H9 (cell line): ENCODE measurements around the gene TSPOAP1. TPM values are rescaled to one million over a fixed set of nuclear protein-coding genes. Genes with fewer than 3 reads are reported as not detected.

Experiments used
- DNase-seq: peaks from one replicate; pipeline ENCODE4 v3.0.0-alpha.2; 2017
- H2AFZ ChIP-seq: one replicate; pipeline ENCODE4 v1.6.1; 2013; ENCODE audit warnings: mild to moderate bottlenecking, low read length, control low read depth, moderate library complexity
- H2AK5ac ChIP-seq: 2 replicates; pipeline ENCODE4 v1.6.1; 2013; ENCODE audit warnings: low read length, control low read depth, mixed read lengths; ENCODE audit not compliant: insufficient read length
- H2BK120ac ChIP-seq: one replicate; pipeline ENCODE4 v1.6.1; 2013; ENCODE audit warnings: low read depth, mild to moderate bottlenecking, low read length, control low read depth, inconsistent platforms; ENCODE audit not compliant: poor library complexity, severe bottlenecking
- H2BK12ac ChIP-seq: 2 replicates; pipeline ENCODE4 v1.6.1; 2013; ENCODE audit warnings: low read length, control low read depth, mixed read lengths, low read depth; ENCODE audit not compliant: insufficient read length
- H2BK15ac ChIP-seq: 2 replicates; pipeline ENCODE4 v1.6.1; 2013; ENCODE audit warnings: low read depth, low read length, control low read depth
- H2BK20ac ChIP-seq: one replicate; pipeline ENCODE4 v1.6.1; 2013; ENCODE audit warnings: low read depth, mild to moderate bottlenecking, low read length, control low read depth, inconsistent platforms; ENCODE audit not compliant: poor library complexity, severe bottlenecking
- H2BK5ac ChIP-seq: 2 replicates; pipeline ENCODE4 v1.6.1; 2013; ENCODE audit warnings: low read length, control low read depth, mixed read lengths; ENCODE audit not compliant: insufficient read length
- H3K14ac ChIP-seq: 2 replicates; pipeline ENCODE4 v1.6.1; 2013; ENCODE audit warnings: low read length, control low read depth; ENCODE audit not compliant: insufficient read depth
- H3K18ac ChIP-seq: 2 replicates; pipeline ENCODE4 v1.6.1; 2013; ENCODE audit warnings: low read depth, mild to moderate bottlenecking, mixed read lengths, low read length, control low read depth; ENCODE audit not compliant: insufficient read length
- H3K23ac ChIP-seq: 2 replicates; pipeline ENCODE4 v1.6.1; 2013; ENCODE audit warnings: low read length, control low read depth, mixed read lengths, low read depth; ENCODE audit not compliant: insufficient read length
- H3K23me2 ChIP-seq: 2 replicates; pipeline ENCODE4 v1.6.1; 2013; ENCODE audit warnings: low read depth, mild to moderate bottlenecking, mixed read lengths, low read length, control low read depth; ENCODE audit not compliant: insufficient read length, poor library complexity, severe bottlenecking
- H3K27ac ChIP-seq: 2 replicates; pipeline ENCODE4 v1.5.1; 2013; ENCODE audit warnings: low read length, control low read depth, mixed read lengths, low read depth; ENCODE audit not compliant: insufficient read length
- H3K27me3 ChIP-seq: 2 replicates; pipeline ENCODE4 v1.6.1; 2013; ENCODE audit warnings: low read length, control low read depth, inconsistent platforms; ENCODE audit not compliant: insufficient read depth
- H3K4ac ChIP-seq: 2 replicates; pipeline ENCODE4 v1.6.1; 2013; ENCODE audit warnings: low read depth, mild to moderate bottlenecking, control low read depth, inconsistent platforms, low read length, moderate library complexity
- H3K4me1 ChIP-seq: 2 replicates; pipeline ENCODE4 v1.6.1; 2013; ENCODE audit warnings: low read length, control low read depth, inconsistent platforms; ENCODE audit not compliant: insufficient read depth
- H3K4me2 ChIP-seq: 2 replicates; pipeline ENCODE4 v1.6.1; 2013; ENCODE audit warnings: low read length, control low read depth, mixed read lengths; ENCODE audit not compliant: insufficient read length, insufficient read depth
- H3K56ac ChIP-seq: 2 replicates; pipeline ENCODE4 v1.6.1; 2013; ENCODE audit warnings: low read depth, mild to moderate bottlenecking, mixed read lengths, low read length, control low read depth; ENCODE audit not compliant: insufficient read length
- H3K79me1 ChIP-seq: 2 replicates; pipeline ENCODE4 v1.6.1; 2013; ENCODE audit warnings: low read depth, mild to moderate bottlenecking, moderate library complexity, low read length, control low read depth, inconsistent platforms; ENCODE audit not compliant: insufficient read depth, poor library complexity, severe bottlenecking
- H3K79me2 ChIP-seq: 2 replicates; pipeline ENCODE4 v1.6.1; 2013; ENCODE audit warnings: low read length, control low read depth, inconsistent platforms; ENCODE audit not compliant: insufficient read depth
- H3K9ac ChIP-seq: 2 replicates; pipeline ENCODE4 v1.6.1; 2013; ENCODE audit warnings: low read length, control low read depth, mixed read lengths; ENCODE audit not compliant: insufficient read length; ENCODE audit errors: extremely low read depth
- H3K9me3 ChIP-seq: one replicate; pipeline ENCODE4 v1.6.1; 2013; ENCODE audit warnings: low read depth, low read length, inconsistent platforms; ENCODE audit not compliant: control insufficient read depth
- H3T11ph ChIP-seq: one replicate; pipeline ENCODE4 v1.6.1; 2013; ENCODE audit warnings: mild to moderate bottlenecking, low read length, control low read depth, inconsistent platforms
- H4K20me1 ChIP-seq: one replicate; pipeline ENCODE4 v1.6.1; 2013; ENCODE audit not compliant: control insufficient read depth, insufficient read length, insufficient read depth
- H4K5ac ChIP-seq: 2 replicates; pipeline ENCODE4 v1.6.1; 2013; ENCODE audit warnings: low read depth, mild to moderate bottlenecking, mixed read lengths, low read length, control low read depth; ENCODE audit not compliant: insufficient read length
- H4K8ac ChIP-seq: replicated peaks from 2 replicates; pipeline ENCODE4 v1.6.1; 2013; ENCODE audit warnings: low read length, control low read depth, mixed read lengths, low read depth; ENCODE audit not compliant: insufficient read length
- H4K91ac ChIP-seq: 2 replicates; pipeline ENCODE4 v1.6.1; 2013; ENCODE audit warnings: low read depth, mild to moderate bottlenecking, moderate library complexity, mixed read lengths, low read length, control low read depth; ENCODE audit not compliant: insufficient read length
- H3K27ac Mint-ChIP-seq, 3 experiments: 2 replicates in 2 of 3; 3 replicates in 1 of 3; pipeline ENCODE4 v1.8.0; 2020 to 2021; ENCODE audit warnings: mixed read lengths in 3 of 3, mild to moderate bottlenecking in 1 of 3, moderate library complexity in 1 of 3
- H3K27me3 Mint-ChIP-seq: 2 replicates; pipeline ENCODE4 v1.8.0; 2021; ENCODE audit warnings: low read depth, mild to moderate bottlenecking, moderate library complexity, mixed read lengths
- H3K36me3 Mint-ChIP-seq, 3 experiments: 2 replicates in 2 of 3; 3 replicates in 1 of 3; pipeline ENCODE4 v1.8.0; 2020 to 2021; ENCODE audit warnings: low read depth in 3 of 3, mixed read lengths in 3 of 3; ENCODE audit not compliant: insufficient read depth in 1 of 3
- H3K4me1 Mint-ChIP-seq, 2 experiments: 2 replicates each; pipeline ENCODE4 v1.8.0; 2020; ENCODE audit warnings: mixed read lengths in 2 of 2
- H3K4me3 Mint-ChIP-seq, 2 experiments: 2 replicates in 1 of 2; 3 replicates in 1 of 2; pipeline ENCODE4 v1.8.0; 2020 to 2021; ENCODE audit warnings: mild to moderate bottlenecking in 2 of 2, mixed read lengths in 2 of 2, moderate library complexity in 1 of 2
- H3K9me3 Mint-ChIP-seq, 2 experiments: 2 replicates in 1 of 2; 3 replicates in 1 of 2; pipeline ENCODE4 v1.8.0; 2020; ENCODE audit warnings: mild to moderate bottlenecking in 2 of 2, mixed read lengths in 2 of 2, moderate library complexity in 1 of 2
- CTCF ChIP-seq: fragments of 200-600 bp; sonication (generic); conservative IDR thresholded peaks from 3 replicates; pipeline ENCODE4 v1.8.0; 2021; ENCODE audit warnings: antibody characterized with exemption, mild to moderate bottlenecking
- WGBS: extraction: QIAGEN DNeasy Blood & Tissue Kit; methylation state at CpG from one replicate; pipeline ENCODE4 v1.1.7; 2013; ENCODE audit warnings: missing lambda C conversion rate, low lambda C conversion rate, mixed read lengths; ENCODE audit not compliant: insufficient read length; ENCODE audit errors: extremely low coverage; 5-methylcytosine and 5-hydroxymethylcytosine counted together
- total RNA-seq: library from RNA; stranded (reverse); gene quantifications from 2 replicates; pipeline ENCODE4 v1.2.1, GENCODE V29; 2021

Gene TSPOAP1
- total RNA-seq, 1 experiment from 2014 or later = 17.3 TPM

DNA sequence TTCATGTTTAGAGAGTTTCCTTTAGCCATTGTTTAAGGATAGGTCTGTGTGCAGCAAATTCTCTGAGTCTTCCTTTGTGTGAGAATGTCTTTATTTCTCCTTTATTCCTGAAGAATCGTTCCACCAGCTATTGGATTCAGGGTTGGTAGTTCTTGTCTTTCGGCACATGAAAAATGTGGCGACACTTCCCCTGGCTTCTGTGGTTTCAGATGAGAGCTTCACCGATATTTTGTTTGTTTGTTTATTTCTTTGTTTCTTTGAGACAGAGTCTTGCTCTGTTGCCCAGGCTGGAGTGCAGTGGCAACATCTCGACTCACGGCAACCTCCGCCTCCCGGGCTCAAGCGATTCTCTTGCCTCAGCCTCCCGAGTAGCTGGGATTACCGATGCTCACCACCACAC lies 66.4 kb downstream of the TSPOAP1 start:
- H2BK20ac ChIP-seq = no peak overlapping the region
- no peaks in the 10 kb centered on the region for H3K79me1 ChIP-seq
- no peaks in the 10 kb centered on the region for H3K23me2 ChIP-seq
- H3K79me2 ChIP-seq = no peaks in the 10 kb centered on the region
- no peak overlapping the region for H3K4ac ChIP-seq
- no peak overlapping the region for H2BK12ac ChIP-seq
- H3K27me3 Mint-ChIP-seq = peaks cover 79% of the 10 kb centered on the region
- H4K20me1 ChIP-seq = no peaks in the 10 kb centered on the region
- no peak overlapping the region for H3K18ac ChIP-seq
- no peak overlapping the region for H2BK120ac ChIP-seq
- H3K4me1 ChIP-seq = no peaks in the 10 kb centered on the region
- no peak overlapping the region for H4K5ac ChIP-seq
- no peak overlapping the region for H3K23ac ChIP-seq
- H2BK5ac ChIP-seq = no peak overlapping the region
- no peak overlapping the region for H3K14ac ChIP-seq
- H3K9me3 ChIP-seq = no peaks in the 10 kb centered on the region
- no peaks in the 10 kb centered on the region for H3K27me3 ChIP-seq
- H3K9ac ChIP-seq = no peak overlapping the region
- H2AFZ ChIP-seq = no peak overlapping the region
- H3K4me2 ChIP-seq = no peak overlapping the region
- H3K36me3 Mint-ChIP-seq = no peaks in the 10 kb centered on the region
- no peak for TF ChIP-seq CTCF
- no peak overlapping the region for H2AK5ac ChIP-seq
- no peak overlapping the region for H3T11ph ChIP-seq
- H3K9me3 Mint-ChIP-seq = no peaks in the 10 kb centered on the region
- H3K4me3 Mint-ChIP-seq = no peak overlapping the region
- H4K8ac ChIP-seq = no peak overlapping the region
- no peak overlapping the region for H3K27ac Mint-ChIP-seq
- no peak overlapping the region for H3K56ac ChIP-seq
- H3K27ac ChIP-seq = no peak overlapping the region
- H2BK15ac ChIP-seq = no peak overlapping the region
- no CpG with 5 or more reads among the region's 11 CpGs for WGBS
- H3K4me1 Mint-ChIP-seq = no peaks in the 10 kb centered on the region
- DNase-seq = peak; percentile 12
- no peak overlapping the region for H4K91ac ChIP-seq
